Endothelial cell of umbilical vein (primary cell): ENCODE results near the gene TENM4. TPM values are rescaled to one million over a fixed set of nuclear protein-coding genes. Genes with fewer than 3 reads are reported as not detected.

Experiments used
- BruUV-seq: library from RNA; stranded (reverse); fragments of 400-500 nt; replicated peaks from 2 replicates; lab custom pipeline; 2021; lab: Mats Ljungman, UMichigan
- CTCF ChIA-PET: fragments of 300-600, 350-600 bp; sonication (Branson Sonifier 250); formaldehyde crosslinking; loops from one replicate; lab custom pipeline; 2021; ENCODE audit warnings: antibody characterized with exemption, inconsistent platforms; lab: Charles Lee
- POLR2A ChIA-PET: fragments of 300-600, 350-600 bp; sonication (Branson Sonifier 250); formaldehyde crosslinking; loops from one replicate; lab custom pipeline; 2021; ENCODE audit warnings: antibody characterized with exemption, inconsistent platforms; lab: Charles Lee
- DNase-seq: peaks from one replicate; pipeline ENCODE4 v3.0.0-alpha.2; 2011; ENCODE audit warnings: low read depth, low spot score
- FAIRE-seq: peaks from 2 replicates; lab custom pipeline; 2011; peaks lifted over from hg19 to GRCh38; lab: Jason Lieb, UNC
- H2AFZ ChIP-seq: 2 replicates; pipeline ENCODE4 v1.6.0; 2012; ENCODE audit warnings: low read depth, low read length, control low read depth, inconsistent platforms
- H3K27ac ChIP-seq: 2 replicates; pipeline ENCODE4 v1.5.1; 2011; ENCODE audit warnings: low read depth, mild to moderate bottlenecking, control low read depth, low read length, moderate library complexity; ENCODE audit not compliant: insufficient read depth
- H3K27me3 ChIP-seq, 2 experiments: 2 replicates each; pipeline versions ENCODE4 v1.6.0 to v1.6.1; 2011; ENCODE audit warnings: low read length in 2 of 2, mixed read lengths in 1 of 2; ENCODE audit not compliant: control insufficient read depth in 2 of 2, insufficient read depth in 2 of 2
- H3K36me3 ChIP-seq, 2 experiments: 2 replicates in 1 of 2; 3 replicates in 1 of 2; pipeline ENCODE4 v1.5.1; 2011; ENCODE audit warnings: low read length in 2 of 2, mild to moderate bottlenecking in 1 of 2, moderate library complexity in 1 of 2; ENCODE audit not compliant: control insufficient read depth in 2 of 2, insufficient read depth in 2 of 2; ENCODE audit errors: extremely low read depth in 1 of 2
- H3K4me1 ChIP-seq: 3 replicates; pipeline ENCODE4 v1.5.1; 2011; ENCODE audit warnings: mild to moderate bottlenecking, low read length; ENCODE audit not compliant: control insufficient read depth, insufficient read depth; ENCODE audit errors: extremely low read depth
- H3K4me2 ChIP-seq: 2 replicates; pipeline ENCODE4 v1.6.1; 2011; ENCODE audit warnings: low read length, control low read depth, mixed read lengths; ENCODE audit not compliant: insufficient read depth
- H3K4me3 ChIP-seq, 3 experiments: fragments of 200-600 bp in 1 of 3; sonication (generic), shearing (Covaris generic) in 1 of 3; replicated peaks in 1 of 3; 2 replicates each; pipeline ENCODE4 v1.5.1; 2011 to 2016; ENCODE audit warnings: control low read depth in 3 of 3, low read length in 3 of 3, mild to moderate bottlenecking in 2 of 3, inconsistent platforms in 1 of 3, low read depth in 1 of 3, moderate library complexity in 1 of 3; ENCODE audit not compliant: insufficient read depth in 1 of 3
- H3K79me2 ChIP-seq: 2 replicates; pipeline ENCODE4 v1.6.0; 2012; ENCODE audit warnings: low read length, inconsistent platforms; ENCODE audit not compliant: control insufficient read depth, insufficient read depth
- H3K9ac ChIP-seq: replicated peaks from 2 replicates; pipeline ENCODE3; 2011; ENCODE audit warnings: low read length, control low read depth; ENCODE audit not compliant: insufficient read depth; ENCODE audit errors: extremely low read depth
- H3K9me1 ChIP-seq: replicated peaks from 3 replicates; pipeline ENCODE4 v1.6.0; 2011; ENCODE audit warnings: mild to moderate bottlenecking, low read length; ENCODE audit not compliant: control insufficient read depth, insufficient read depth; ENCODE audit errors: extremely low read depth
- H3K9me3 ChIP-seq: replicated peaks from 2 replicates; pipeline ENCODE4 v1.5.1; 2012; ENCODE audit warnings: low read length, inconsistent platforms; ENCODE audit not compliant: control insufficient read depth, insufficient read depth
- H4K20me1 ChIP-seq: replicated peaks from 2 replicates; pipeline ENCODE3; 2011; ENCODE audit warnings: mild to moderate bottlenecking, low read length; ENCODE audit not compliant: control insufficient read depth, insufficient read depth; ENCODE audit errors: extremely low read depth
- CTCF ChIP-seq, 2 donors: IDR thresholded peaks; 1 replicate in 1 of 2; 2 replicates in 1 of 2; pipeline ENCODE4 v1.5.1; 2011; ENCODE audit warnings: low read length in 2 of 2, mild to moderate bottlenecking in 2 of 2, moderate library complexity in 2 of 2, control low read depth in 1 of 2, inconsistent platforms in 1 of 2, low read depth in 1 of 2; ENCODE audit not compliant: insufficient read depth in 1 of 2; ENCODE audit errors: extremely low read depth in 1 of 2
- EZH2 ChIP-seq: IDR thresholded peaks from 2 replicates; pipeline ENCODE4 v1.6.1; 2012; ENCODE audit warnings: borderline replicate concordance, low read depth, mild to moderate bottlenecking, moderate library complexity, low read length, inconsistent platforms; ENCODE audit not compliant: severe bottlenecking
- FOS ChIP-seq: IDR thresholded peaks from 2 replicates; pipeline ENCODE4 v1.6.1; 2011; ENCODE audit warnings: mild to moderate bottlenecking, low read length, moderate library complexity, borderline replicate concordance; ENCODE audit not compliant: insufficient read depth
- GATA2 ChIP-seq: IDR thresholded peaks from 2 replicates; pipeline ENCODE4 v1.7.0; 2011; ENCODE audit warnings: low read depth, mild to moderate bottlenecking, moderate library complexity, mixed read lengths, low read length; ENCODE audit not compliant: insufficient read length, insufficient read depth
- JUN ChIP-seq: IDR thresholded peaks from 2 replicates; pipeline ENCODE4 v1.6.1; 2011; ENCODE audit warnings: borderline replicate concordance, low read depth; ENCODE audit not compliant: insufficient read length, insufficient read depth
- MYC ChIP-seq: IDR thresholded peaks from one replicate; pipeline ENCODE4 v1.6.1; 2011; ENCODE audit warnings: mild to moderate bottlenecking, low read depth, low read length
- POLR2A ChIP-seq: IDR thresholded peaks from 2 replicates; pipeline ENCODE4 v1.6.1; 2012; ENCODE audit warnings: low read depth, mild to moderate bottlenecking, control low read depth, low read length
- POLR2AphosphoS5 ChIP-seq: IDR thresholded peaks from 2 replicates; pipeline ENCODE4 v1.6.1; 2012; ENCODE audit warnings: low read depth, mild to moderate bottlenecking, control low read depth, low read length, moderate library complexity; ENCODE audit not compliant: insufficient read depth
- dilution Hi-C: fragments of 300-500 bp; cut with MboI; formaldehyde crosslinking; loops from one replicate; pipeline ENCODE4 v1.15.0; 2019; ENCODE audit warnings: low sequenced_read_pairs; ENCODE audit not compliant: extremely low pct_ligation_motif_present
- intact Hi-C: fragments of 100-400 bp; cut with micrococcal nuclease; formaldehyde crosslinking; loops from one replicate; pipeline ENCODE4 v1.10.0; 2022
- polyA plus RNA-seq, 4 experiments: library from polyadenylated mRNA; depleted of rRNA in 3 of 4; stranded (reverse) in 3 of 4; unstranded in 1 of 4; fragments of >200 nt; gene quantifications; 2 replicates each; pipeline versions ENCODE4 v1.2.1 to v1.2.3, GENCODE V29; 2011 to 2012; ENCODE audit warnings: missing spikeins in 1 of 4
- total RNA-seq: library from RNA; stranded (reverse); gene quantifications from 2 replicates; pipeline ENCODE4 v1.2.3, GENCODE V29; 2021
- TF ChIP-seq, protein P1 (sequence below): IDR thresholded peaks from 2 replicates; pipeline ENCODE4 v1.6.1; 2011; ENCODE audit not compliant: insufficient read depth, insufficient read length

TENM4 gene
- total and polyA plus RNA-seq, 2 donors (not counting 3 experiments of a cell fraction or from before 2014, with no cell fraction given): 0.06 to 0.27 TPM

DNA sequence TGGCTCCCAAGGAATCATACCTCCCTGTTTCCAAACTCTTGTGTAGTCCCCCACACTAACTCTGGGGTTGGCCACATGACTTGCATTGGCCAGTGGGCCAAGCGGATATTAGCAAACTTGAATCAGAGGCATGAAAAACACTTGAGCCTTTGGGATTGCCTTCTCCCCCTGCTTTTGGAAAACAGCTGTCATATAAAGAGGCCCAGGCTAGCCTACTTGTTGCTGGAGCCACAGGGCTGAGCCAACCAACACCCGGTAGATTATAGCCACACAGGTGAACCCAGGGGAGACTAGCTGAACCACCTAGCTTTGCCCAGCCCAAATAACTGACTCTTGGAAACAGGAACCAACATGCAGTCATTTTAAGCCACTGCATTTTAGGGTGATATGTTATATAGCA is 354.8 kb downstream of the TENM4 start:
- FAIRE-seq (no peak), DNase-seq (no peak)
- Histone ChIP-seq H3K4me2 (no peak overlapping the region), H3K9me1 (no peaks in the 10 kb centered on the region), H3K4me1 (peaks cover 20% of the 10 kb centered on the region), H4K20me1 (no peaks in the 10 kb centered on the region), H3K27ac (no peak overlapping the region), H3K9ac (no peak overlapping the region), H3K9me3 (no peaks in the 10 kb centered on the region), H3K79me2 (no peaks in the 10 kb centered on the region), H3K27me3 (no peaks in the 10 kb centered on the region), H3K36me3 (no peaks in the 10 kb centered on the region), H3K4me3 (no peak overlapping the region), H2AFZ (no peak overlapping the region)
- ChIA-PET CTCF (interaction anchor here (6.7 kb wide), 1 partner anchor 14 kb away, joined by 81 read pairs; no protein-coding TSS in a partner anchor), POLR2A (no interaction called here)
- BruUV-seq: no TSS peak
- dilution Hi-C loops (no loop called here), intact Hi-C loops (no loop called here)
- TF ChIP-seq POLR2A (no peak), CTCF (IDR thresholded peaks at IDR 0.05; ENCODE audit: extremely low read depth in 1 of 2, insufficient read depth in 1 of 2, low read depth in 1 of 2, low read length in 2 of 2) (no peak), POLR2AphosphoS5 (no peak), GATA2 (no peak), MYC (no peak)
- TF ChIP-seq, protein P1, sequence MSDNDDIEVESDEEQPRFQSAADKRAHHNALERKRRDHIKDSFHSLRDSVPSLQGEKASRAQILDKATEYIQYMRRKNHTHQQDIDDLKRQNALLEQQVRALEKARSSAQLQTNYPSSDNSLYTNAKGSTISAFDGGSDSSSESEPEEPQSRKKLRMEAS: no peak

GRCh38 chr11:79084382-79084781 is 356.4 kb downstream of the TENM4 start:
- DNase-seq (no peak), FAIRE-seq (no peak)
- peaks cover 20% of the 10 kb centered on the region for H3K4me1 ChIP-seq
- H3K9me3 ChIP-seq: no peaks in the 10 kb centered on the region
- intact Hi-C loops: no loop called here
- no peak overlapping the region for H3K9ac ChIP-seq
- TF ChIP-seq EZH2 (no peak), GATA2 (no peak), POLR2AphosphoS5 (no peak), FOS (no peak), JUN (no peak), POLR2A (no peak), CTCF (IDR thresholded peaks at IDR 0.05; ENCODE audit: extremely low read depth in 1 of 2, insufficient read depth in 1 of 2, low read depth in 1 of 2, low read length in 2 of 2) (no peak), MYC (no peak)
- TF ChIP-seq, protein P1: no peak
- no peaks in the 10 kb centered on the region for H3K79me2 ChIP-seq
- dilution Hi-C loops: no loop called here
- no peaks in the 10 kb centered on the region for H3K36me3 ChIP-seq
- no peaks in the 10 kb centered on the region for H3K9me1 ChIP-seq
- H3K27me3 ChIP-seq: no peaks in the 10 kb centered on the region
- H2AFZ ChIP-seq: no peak overlapping the region
- CTCF ChIA-PET: interaction anchor here (0.7 to 7.7 kb wide), 2 partner anchors 15 to 439 kb away, joined by 3 to 85 read pairs; no protein-coding TSS in a partner anchor
- no TSS peak for BruUV-seq
- no peak overlapping the region for H3K4me2 ChIP-seq
- POLR2A ChIA-PET: no interaction called here
- H3K27ac ChIP-seq: no peak overlapping the region
- H3K4me3 ChIP-seq: no peak overlapping the region
- no peaks in the 10 kb centered on the region for H4K20me1 ChIP-seq
